T-helper 2 cell (primary cell): ENCODE measurements around the gene C15orf62.
A peak's percentile ranks its signal among the peaks of the same experiment; 100 is the strongest.

Experiments
- DNase-seq, 5 experiments: peaks; one replicate each; pipeline versions ENCODE4 v3.0.0 to v3.0.0-alpha.2; 2012 to 2022
- total RNA-seq, 2 donors: gene quantifications; one replicate each; lab custom pipeline; 2026; lab: John Stamatoyannopoulos, UW

Gene C15orf62, protein sequence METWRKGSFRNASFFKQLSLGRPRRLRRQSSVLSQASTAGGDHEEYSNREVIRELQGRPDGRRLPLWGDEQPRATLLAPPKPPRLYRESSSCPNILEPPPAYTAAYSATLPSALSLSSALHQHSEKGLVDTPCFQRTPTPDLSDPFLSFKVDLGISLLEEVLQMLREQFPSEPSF
- 1.1 to 1.2 reads per million in 2 donors for total RNA-seq

DNA sequence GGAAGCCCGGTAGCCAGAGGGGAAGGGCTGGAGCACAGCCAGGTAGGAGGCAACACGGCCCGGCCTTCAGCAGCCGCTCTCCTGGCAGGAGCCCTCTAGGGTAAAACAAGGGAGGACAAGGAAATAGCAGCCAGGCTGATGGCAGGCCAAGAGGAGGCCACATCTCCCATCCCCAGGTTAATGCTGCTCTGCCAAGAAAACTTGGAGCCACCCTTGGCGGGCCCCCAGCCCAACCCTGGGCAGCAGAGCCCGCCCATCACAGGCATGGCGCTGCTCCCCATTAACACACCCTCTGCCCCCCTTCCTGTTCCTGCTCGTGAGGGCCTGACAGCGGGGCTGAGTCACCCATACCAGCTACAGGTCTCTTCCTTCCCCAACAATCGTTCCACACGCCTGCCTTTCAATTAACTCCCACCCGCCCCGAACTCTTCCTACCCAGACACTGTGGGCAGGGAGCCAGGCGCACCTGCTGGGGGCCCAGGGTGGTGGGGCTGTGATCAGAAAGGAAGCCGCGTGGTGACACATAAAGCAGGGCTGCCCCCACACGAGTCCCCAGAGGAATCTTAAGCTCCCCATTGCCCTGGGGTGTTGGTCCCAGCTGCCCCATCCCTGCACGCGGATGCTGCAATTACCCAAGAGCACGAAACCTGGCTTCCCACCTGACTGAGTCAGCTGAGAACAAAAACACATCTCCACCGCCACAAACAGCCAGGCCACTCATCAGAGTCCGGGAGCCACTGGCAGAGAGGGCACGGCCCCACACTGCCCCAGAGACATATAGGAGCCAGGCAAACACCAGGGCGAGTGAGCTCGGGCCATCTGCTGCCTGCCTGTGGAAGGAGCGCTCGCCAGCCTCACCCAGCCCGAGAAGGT is at the start of gene C15orf62:
Gene C15orf62, plus strand, starts transcription at position 707 of the 873 bp plus-strand sequence. CDS start 516 bp downstream, outside the sequence.
- peak in 1 of 5 experiments; percentile 60 for DNase-seq

DNA sequence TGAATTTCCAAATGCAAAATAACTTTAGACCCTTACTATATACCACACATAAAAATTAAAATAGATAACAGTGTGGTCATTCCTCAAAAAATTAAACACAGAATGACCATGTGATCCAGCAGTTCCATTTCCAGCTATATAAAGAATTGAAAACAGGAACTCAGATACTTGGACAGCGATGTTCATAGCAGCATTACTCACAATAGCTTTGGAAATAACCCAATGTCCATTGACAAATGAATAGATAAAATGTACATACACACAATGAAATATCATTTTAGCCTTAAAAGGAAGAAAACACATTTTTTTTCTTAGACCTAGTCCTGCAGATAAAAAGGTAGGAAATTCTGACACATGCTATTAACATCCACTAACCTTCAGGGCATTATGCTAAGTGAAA is 48.1 kb upstream of the C15orf62 start:
- no peak for DNase-seq

DNA sequence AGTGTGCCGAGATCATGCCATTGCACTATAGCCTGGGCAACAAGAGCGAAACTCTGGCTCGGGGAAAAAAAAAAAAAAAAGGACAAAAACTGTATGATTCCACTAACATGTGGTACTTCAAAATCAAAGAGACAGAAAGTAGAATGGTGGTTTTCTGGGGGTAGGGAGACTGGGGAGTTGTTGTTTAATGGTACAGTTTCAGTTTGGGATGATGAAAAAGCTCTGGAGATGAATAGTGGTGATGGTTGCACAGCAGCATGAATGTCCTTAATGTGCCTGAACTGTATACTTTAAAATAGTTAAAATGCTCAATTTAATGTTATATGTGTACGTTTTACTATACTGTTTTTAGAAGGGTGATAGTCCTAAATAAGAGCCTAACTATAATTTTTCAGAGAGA is 47.4 kb upstream of the C15orf62 start:
- no peak for DNase-seq

DNA sequence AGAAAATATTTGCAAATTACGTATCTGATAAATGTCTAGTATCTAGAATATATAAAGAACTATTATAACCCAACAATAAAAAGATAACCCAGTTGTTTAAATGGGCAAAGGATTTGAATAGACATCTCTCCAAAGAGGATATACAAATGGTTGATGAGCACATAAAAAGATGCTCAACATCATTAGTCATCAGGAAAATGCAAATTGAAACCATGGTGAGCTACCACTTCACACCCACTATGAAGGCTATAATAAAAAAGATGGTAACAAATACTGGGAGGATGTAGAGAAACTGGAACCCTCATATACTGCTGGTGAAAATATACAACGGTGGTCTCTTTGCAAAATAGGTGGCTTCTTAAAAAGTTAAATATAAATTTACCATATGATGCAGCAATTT is 46.8 kb upstream of the C15orf62 start:
- no peak for DNase-seq

DNA sequence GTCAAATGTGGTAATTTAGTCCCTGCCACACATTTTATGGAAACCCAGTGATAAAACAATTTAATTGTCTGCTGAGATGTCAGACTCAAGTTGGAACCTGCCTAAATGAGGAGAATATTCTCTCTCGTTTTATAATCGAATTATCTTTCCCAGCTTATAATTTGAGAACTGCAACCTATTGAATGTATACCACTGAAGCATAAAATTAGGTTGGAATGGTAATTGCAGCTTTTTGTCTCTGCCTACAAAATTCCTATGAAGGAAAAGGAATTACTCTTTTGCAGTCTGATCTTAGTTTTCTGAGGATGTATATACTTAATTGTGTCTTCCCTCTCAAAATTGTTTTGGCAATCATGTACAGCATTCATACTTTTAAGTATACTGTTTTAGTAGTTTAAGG is 45.9 kb upstream of the C15orf62 start:
- DNase-seq, result no peak

DNA sequence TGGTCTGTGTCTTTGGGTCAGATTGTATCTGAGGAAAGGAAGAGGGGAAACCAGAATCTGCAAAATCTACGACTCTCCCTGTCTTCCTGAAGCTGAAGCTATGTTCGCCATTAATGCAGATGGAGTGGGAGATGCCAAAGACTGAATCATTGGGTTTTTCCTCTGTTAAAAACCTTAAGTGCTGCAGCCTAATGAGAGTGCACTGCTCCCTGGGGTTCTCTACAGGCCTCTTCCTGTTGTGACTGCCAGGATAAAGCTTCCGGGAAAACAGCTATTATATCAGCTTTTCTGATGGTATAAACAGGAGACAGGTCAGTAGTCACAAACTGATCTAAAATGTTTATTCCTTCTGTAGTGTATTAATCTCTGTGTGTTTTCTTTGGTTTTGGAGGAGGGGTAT is 38.7 kb upstream of the C15orf62 start:
- DNase-seq, result no peak

DNA sequence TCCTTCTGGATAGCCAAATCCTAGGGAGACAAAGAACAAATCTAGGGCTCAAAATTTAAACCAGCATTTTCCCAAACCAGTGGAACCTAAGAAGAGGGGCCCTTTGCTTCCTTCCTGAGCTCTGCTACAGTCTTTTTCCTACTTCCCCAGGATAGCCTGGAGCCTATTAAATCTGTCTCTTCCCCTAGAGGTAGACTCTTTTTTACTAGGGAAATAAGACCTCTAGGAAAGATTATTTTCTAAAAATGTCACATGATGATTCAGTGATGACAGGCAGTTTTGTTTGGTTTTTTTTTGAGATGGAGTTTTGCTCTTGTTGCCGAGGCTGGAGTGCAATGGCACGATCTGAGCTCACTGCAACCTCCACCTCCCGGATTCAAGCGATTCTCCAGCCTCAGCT is 33.2 kb upstream of the C15orf62 start:
- DNase-seq, result no peak

DNA sequence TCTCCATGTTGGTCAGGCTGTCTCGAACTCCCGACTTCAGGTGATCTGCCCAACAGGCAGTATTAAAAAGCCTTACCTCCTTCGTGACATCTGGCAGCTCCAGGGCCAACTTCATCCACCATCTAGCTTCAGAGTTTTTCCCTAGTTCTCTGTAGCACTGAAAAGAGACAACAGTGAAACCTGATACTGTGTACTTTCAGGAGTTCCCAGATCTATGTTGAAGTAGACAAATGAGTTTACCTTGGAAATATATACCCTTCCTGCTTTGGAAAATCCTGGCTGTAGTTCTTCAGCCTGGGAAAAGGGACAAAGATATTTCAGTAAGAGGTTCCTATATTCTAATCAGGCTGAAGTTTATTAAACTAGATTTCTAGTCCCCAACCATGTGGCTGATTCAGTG is 32.7 kb upstream of the C15orf62 start:
- no peak for DNase-seq

DNA sequence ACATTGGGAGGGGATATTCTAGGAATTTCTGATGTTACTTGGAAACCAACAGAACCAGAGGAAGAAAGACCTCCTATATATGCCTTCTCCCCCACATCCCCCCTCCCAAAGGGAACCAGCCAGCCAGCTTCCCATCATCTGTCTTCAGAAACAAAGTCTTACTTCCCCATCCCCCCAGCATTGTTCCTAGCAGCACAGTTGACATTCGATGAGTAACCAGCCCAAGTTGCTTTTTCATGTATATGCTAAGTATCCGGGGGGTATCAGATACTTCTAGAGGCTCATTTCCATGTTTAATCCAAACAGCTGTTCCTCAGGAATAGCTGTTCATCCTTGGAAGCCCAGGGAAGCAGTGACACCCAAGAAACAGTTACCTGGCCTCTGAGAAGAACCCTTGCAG is 30.7 kb upstream of the C15orf62 start:
- DNase-seq, result no peak

DNA sequence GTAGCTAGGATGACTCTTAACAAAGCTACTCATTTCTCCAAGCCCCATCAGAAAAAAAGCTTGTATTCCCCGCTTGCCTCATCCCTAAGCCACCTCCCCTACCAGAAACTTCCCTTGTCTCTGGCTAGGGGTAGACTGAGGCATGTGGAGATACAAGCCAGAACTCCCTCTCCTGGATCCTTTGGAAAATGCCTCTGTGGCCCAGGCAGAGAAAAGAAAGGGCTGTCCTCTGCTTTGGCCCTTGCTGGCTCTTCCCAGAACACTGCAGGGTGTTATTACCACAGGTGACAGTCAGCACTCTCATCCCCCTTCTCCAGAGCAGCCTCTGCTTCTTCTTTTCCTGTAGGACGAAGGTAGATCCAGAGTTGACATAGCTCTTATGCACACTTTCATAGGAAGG is 29.9 kb upstream of the C15orf62 start:
- no peak for DNase-seq

DNA sequence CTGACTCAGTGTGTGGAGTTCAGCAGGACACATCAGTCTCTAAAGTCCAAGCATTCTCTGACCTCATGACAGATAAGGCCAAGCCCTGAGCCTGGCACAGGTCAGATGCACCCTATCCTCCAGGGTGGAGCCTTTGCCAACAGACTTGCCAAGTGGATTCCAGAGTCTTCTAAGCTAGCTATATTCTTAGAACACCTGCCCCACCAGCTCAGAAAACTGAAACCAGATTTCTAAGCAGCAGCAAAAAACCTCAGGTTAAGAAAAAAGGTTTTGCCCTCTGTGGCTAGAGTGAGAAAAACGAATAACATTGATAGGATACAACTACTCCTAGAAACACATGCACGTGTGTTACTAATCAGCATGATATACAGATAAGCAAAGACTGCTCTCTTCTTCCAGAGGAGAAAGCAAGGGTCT is 26.3 kb upstream of the C15orf62 start:
- DNase-seq, result no peak

DNA sequence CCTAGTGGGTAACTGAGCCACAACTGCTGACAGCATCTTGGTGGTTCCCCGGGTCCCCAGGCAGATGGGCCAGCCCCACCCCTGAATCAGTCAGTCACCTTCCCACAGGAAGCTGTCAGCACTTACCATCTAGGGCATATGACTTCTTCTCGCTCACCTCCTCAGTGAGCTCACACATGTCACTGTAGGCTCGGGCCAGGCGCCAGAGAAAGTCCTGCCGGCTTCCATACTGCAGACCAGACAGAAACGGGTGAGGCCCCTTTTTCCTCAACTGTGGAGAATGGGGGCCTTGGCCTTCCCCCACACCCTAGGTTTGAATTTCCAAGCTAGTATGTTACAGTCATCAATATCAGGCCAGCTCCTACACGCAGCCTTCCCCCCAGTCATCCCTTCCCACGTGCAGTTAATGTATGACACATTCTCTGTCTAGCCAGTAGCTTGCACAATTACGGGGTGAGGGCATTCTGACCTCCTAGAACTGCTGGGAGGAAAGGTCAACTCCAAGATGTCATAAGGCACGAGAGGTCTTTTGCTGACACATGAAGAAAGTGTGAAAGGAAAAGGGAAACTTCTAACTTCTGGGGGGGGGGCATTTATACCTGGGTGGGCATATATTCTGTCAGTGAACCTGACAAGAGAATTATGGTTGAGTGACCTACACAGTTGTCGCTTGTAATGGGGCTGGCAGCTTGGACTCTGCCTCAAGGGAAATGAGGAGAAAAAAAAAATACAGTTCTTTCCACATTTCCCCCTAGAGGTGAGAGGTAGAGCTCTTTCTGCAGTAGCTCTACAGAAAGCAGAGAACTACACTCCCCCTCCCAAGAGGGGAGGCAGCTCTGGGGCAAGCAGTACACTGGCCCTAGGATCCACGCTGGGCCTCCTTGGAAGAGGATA is 25.6 kb upstream of the C15orf62 start:
- DNase-seq, result peak in 4 of 5 experiments; percentile 33 to 84 (median 60)

DNA sequence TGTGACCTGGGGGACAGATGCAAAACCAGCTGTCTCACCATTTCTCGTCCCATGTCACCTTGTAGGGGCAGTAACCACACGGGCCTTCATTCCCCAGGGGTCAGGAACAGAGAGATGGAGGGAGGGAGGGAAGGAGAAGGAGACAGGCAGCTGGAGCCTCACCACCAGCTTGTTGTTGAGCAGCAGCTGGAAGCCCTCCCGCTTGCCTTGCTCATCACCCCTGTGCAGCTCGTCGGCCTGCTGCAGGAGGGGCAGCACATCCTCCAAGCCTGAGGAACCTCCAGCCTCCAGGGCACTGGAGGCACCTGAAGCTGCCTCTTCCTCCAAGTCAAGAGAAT is 25.0 kb upstream of the C15orf62 start:
- no peak for DNase-seq

DNA sequence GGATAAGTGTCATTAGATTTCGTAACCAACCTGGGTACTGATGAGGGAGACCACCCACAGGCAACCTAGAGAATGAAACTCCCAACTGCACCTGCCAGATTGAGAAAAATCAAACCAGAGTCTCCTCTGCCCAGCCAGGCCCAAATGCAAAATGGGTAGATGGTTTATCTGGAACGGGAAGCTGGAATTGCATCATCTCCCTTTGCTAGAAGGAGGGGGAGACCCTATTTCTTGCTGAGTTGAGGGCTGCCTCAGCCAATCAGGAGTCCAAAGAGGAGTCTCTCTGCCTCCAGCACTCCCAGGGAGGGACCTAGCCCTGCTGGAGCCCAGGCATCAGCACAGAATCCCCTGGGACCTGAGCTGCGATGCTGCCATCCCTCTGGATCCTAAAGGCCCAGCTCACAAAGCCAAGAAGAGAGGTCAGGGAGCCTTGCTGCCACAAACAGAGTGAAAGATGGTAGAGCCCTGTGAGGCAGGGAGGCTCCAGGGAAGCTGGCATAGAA is 22.8 kb upstream of the C15orf62 start:
- DNase-seq, result no peak

DNA sequence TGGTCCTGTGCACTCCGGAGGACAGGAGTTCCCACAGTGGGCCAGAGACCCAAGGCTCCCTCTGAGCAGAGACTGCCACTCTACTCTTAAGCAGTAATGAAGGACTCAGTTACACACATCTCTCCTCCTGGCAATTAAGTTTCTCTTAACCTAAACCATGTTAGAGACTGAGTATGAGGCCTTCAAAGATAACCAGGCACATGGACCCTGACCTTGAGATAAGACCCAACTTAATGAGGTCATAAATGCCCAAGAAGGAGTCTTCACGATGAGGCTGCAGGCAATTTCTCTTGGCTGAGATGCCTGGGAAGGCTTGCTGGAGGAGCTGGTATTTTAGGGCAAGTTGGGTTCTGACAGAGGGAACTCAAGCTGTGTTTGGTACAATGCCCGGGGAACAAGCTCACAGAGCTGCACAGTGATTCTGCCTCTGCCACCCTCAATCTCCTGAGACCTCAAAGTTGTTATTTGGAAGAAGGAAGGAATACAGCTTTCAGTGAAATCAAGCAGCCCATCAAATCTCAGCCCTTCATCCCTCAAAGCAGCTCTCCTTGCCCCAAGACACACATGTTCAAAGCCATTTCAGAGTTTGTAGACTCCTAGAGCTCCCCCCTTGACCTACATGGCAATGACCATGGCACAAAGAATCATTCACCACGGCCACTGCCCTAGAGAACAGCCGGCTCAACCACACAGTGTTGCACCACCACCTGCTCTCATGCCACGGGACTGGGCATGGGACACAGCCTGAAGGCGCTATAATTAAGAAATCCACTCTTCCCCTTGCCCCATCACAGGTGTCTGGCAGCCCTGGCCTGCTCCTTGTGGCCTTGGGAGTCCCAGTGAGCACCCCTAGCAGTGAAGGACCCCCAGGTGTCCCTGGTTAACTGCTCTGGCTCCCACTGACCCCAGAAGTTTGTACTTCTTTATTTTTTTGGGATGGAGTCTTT is 21.8 kb upstream of the C15orf62 start:
- no peak for DNase-seq

DNA sequence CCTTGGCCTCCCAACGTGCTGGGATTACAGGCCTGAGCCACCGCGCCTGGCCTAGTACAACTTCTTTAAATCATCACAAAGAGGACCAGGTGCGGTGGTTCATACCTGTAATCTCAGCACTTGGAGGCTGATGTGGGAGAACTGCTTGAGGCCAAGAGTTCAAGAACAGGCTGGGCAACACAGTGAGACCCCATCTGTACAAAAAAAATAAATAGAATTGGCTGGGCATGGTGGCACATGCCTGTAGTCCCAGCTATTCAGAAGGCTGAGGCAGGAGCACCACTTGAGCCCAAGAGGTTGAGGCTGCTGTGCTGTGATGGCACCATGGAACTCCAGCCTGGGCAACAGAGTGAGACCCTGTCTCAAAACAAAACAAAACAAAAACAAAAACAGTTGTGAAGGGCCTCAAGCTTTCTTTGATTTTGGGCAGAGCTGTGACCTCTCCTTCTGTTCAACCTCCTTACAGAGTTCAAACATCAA is 20.6 kb upstream of the C15orf62 start:
- no peak for DNase-seq

DNA sequence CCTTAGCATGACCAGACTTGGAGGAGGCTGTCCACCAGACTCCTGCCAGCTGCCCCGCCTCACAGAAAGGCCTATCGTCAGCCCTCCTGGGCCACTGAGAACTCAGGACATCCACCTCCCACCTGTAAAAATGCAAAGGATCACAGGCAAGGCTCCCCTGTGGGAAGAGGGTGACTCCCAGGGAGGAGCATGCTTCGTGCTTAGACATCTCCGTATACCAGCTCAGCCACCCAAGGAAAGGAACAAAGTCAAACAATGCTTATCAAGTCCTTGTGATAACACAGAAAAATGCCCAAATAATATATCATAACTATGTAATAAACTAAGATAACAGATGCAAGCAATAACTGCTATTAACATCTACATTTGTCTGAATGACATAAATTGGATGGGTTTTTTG is 18.9 kb upstream of the C15orf62 start:
- no peak for DNase-seq

DNA sequence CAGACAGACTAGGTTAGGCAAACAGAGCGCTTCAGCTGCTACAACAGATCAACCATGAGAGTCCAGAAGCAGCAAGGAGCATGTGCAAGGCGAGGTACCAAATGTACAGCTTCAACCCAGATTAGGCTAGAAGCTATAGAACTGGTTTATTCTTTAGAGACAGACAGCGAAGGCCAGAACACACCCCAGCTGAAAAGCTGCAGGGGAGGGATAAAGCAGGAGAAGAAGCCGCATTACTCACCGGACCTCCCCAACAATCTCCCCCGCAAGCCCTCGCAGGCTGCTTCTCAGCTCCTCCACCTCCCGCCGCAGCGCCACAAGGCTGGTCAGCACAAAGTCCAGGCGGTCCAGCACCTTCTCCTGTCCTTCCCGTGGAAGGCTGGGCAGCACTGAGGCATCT is 18.0 kb upstream of the C15orf62 start:
- no peak for DNase-seq

DNA sequence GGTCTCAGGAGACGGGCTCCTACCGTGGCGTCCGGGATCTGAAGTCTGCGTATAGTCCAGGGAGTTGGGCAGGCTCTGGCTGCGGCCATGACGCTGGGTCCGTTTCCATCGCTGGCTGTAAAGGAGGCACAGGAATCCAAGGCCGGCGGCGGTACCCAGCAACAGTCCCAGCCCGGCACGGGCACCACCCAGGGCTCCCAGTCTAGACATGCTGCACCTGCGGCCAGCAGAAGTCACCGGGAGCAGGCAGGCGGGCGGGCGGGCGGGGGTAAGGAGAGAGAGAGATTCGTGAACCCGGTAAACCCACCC is 15.3 kb upstream of the C15orf62 start:
- DNase-seq, result peak in 1 of 5 experiments; percentile 18

DNA sequence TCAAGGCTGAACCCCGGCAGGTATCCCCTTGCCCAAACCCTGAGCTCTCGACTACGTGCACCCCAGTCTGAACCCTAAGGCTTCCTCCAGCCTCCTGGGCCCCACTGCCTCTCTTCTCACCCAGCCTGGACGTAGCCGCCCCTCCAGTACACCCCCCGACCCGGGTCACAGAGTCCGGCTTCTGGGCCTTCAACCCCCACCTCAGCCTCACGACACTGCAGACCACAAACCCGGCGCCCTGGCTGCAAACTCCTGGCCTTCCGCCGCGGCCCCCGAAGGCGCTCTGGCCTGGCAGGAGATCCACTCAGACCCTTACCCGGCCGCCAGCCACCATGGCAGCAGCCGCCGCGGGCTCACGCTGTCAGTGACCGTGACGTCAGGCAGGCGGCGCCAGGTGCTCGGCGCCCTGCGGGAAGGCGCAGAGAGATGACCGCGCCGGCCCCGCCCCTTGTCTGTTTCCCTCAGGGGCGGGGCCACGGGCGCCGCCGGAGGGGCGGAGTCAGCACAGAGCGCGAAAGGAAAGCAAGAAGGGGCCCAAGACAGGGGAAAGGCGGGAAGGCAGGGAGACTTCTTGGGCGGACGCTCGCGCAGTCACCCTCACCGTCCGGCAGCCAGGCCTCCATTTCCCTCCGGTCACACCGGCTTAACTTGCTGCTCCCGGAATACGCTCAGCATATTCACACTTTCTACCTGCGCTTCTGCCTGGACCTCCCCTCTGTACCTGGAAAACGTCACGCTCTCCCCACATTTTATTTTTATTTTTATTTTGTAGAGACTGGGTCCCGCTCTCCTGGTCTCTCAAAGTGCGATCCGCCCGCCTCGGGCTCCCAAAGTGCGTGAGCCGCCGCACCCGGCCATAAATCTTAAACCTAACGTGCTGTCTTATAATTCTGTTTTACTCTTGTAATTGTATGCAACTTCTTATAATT is 14.6 kb upstream of the C15orf62 start, which contains the start of gene RMDN3:
Gene RMDN3, minus strand, starts transcription at position 372 of the 929 bp plus-strand sequence. CDS start 471 bp downstream, outside the sequence.
- DNase-seq, result peak; percentile 85 to 94 (median 89)

DNA sequence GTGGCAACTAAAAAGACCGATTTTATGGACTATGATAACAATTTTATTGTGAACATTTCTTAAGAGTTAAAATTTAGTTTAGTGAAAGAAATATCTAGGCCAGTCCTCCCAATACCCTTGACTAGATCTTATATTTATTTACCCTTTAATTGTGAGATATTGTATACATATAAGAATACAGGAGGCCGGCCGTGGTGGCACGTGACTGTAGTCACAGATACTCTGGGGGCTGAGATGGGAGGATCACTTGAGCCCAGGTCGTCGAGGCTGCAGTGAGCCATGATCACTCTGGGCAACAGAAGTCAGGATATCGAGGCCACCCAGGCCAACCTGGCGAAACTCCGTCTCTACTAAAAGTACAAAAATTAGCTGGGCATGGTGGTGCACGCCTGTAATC is 14.0 kb upstream of the C15orf62 start:
- peak in 1 of 5 experiments; percentile 15 for DNase-seq
